NB4 (cell line): Measurements from ENCODE around the gene MYO7B.
A peak's percentile ranks its signal among the peaks of the same experiment; 100 is the strongest.

Experiments
- DNase-seq: peaks from one replicate; pipeline ENCODE4 v3.0.0; 2010; ENCODE audit warnings: low read depth
- H3K4me3 ChIP-seq: one replicate; pipeline ENCODE4 v1.5.1; 2011; ENCODE audit warnings: mild to moderate bottlenecking, low read depth, low read length, moderate library complexity
- CTCF ChIP-seq: IDR thresholded peaks from one replicate; pipeline ENCODE4 v1.5.1; 2012; ENCODE audit warnings: low read depth, low read length
- MYC ChIP-seq: IDR thresholded peaks from 2 replicates; pipeline ENCODE4 v1.6.1; 2011; ENCODE audit warnings: low read depth, low read length
- POLR2A ChIP-seq: IDR thresholded peaks from 2 replicates; pipeline ENCODE4 v1.6.1; 2011; ENCODE audit warnings: mild to moderate bottlenecking; ENCODE audit not compliant: insufficient read length; ENCODE audit errors: extremely low read depth
- TF ChIP-seq, protein P1 (sequence below): IDR thresholded peaks from 2 replicates; pipeline ENCODE4 v1.6.1; 2011; ENCODE audit warnings: low read depth, low read length

The MYO7B gene

GRCh38 chr2:127634626-127635379, 99.3 kb downstream of the MYO7B start:
- TF ChIP-seq, protein P1, sequence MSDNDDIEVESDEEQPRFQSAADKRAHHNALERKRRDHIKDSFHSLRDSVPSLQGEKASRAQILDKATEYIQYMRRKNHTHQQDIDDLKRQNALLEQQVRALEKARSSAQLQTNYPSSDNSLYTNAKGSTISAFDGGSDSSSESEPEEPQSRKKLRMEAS: no peak
- TF ChIP-seq MYC (no peak), POLR2A (no peak), CTCF (no peak)
- no peak for DNase-seq
- H3K4me3 ChIP-seq: no peak overlapping the region

- TF ChIP-seq, protein P1: no peak
- no peak for TF ChIP-seq CTCF
- no peak for TF ChIP-seq POLR2A
- TF ChIP-seq MYC: no peak
Measured at GRCh38 chr2:127635380-127636237, 100.1 kb downstream of the MYO7B start.

DNA sequence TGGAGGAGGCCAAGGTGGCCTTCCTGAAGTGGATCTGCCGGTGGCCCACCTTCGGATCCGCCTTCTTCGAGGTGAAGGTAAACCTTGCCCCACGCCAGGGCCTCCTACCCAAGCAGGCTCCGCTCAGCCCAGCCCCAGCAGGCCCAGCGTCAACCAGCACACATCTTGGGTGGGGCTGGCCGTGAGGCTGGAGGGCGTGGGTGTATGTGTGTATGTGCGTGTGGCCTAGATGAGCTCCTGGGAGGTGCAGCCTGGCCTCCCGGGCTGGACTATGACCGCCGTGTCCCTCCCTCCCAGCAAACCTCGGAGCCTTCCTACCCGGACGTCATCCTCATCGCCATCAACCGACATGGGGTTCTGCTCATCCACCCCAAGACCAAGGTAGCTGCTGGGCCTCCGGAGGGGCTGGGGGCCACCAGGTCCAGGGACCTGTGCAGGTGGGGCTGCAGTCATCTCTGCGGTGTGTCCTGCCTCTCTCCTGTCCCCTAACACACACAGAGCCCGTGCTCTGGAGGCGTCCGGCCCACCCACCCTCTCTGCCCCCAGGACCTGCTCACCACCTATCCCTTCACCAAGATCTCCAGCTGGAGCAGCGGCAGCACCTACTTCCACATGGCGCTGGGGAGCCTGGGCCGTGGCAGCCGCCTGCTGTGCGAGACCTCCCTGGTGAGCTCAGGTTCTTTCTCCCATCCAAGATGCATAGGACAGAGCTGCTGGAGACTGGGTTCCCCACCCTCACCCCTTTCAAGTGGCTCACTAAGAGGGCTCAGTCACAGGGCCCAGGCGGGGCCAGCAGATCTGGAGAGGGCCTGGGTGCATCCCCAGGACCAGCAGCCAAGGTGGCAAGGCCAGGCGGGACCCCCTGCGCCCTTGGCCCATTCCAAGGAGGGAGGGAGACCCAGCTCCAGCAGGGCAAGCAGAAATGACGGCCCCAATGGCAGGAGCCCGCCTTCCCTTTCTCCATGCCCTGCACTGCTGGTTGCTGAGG, 101.1 kb downstream of the MYO7B start:
- no peak for DNase-seq
- H3K4me3 ChIP-seq: no peak overlapping the region
- no peak for TF ChIP-seq MYC
- TF ChIP-seq, protein P1: no peak

More at GRCh38 chr2:127635380-127636237, 100.1 kb downstream of the MYO7B start:
- no peak overlapping the region for H3K4me3 ChIP-seq
- no peak for DNase-seq

- no peak overlapping the region for H3K4me3 ChIP-seq
- no peak for DNase-seq
Measured at GRCh38 chr2:127637236-127637630, 101.8 kb downstream of the MYO7B start.

GRCh38 chr2:127637725-127638252, 102.3 kb downstream of the MYO7B start:
- H3K4me3 ChIP-seq: no peak overlapping the region
- DNase-seq: peak; percentile 80
- TF ChIP-seq, protein P1: no peak

More at GRCh38 chr2:127637236-127637630, 101.8 kb downstream of the MYO7B start:
- TF ChIP-seq CTCF: no peak
- no peak for TF ChIP-seq MYC
- no peak for TF ChIP-seq POLR2A
- TF ChIP-seq, protein P1: no peak

- H3K4me3 ChIP-seq: no peak overlapping the region
- peak; percentile 66 for DNase-seq
- TF ChIP-seq MYC (no peak), CTCF (no peak), POLR2A (no peak)
- TF ChIP-seq, protein P1: no peak
Measured at GRCh38 chr2:127638361-127639110, 103.1 kb downstream of the MYO7B start.
